ENCODE measurements around the gene RAPGEF5. TPM values are rescaled to one million over a fixed set of nuclear protein-coding genes. Genes with fewer than 3 reads are reported as not detected.
A peak's percentile ranks its signal among the peaks of the same experiment; 100 is the strongest.
"Not testable (repeated sequence)": the region's sequence is repeated elsewhere in the genome, so short reads cannot be mapped to it uniquely, and the experiment has no call there.

RAPGEF5 gene
- total RNA-seq, 2 experiments from 2014 or later, result 1.3 to 1.5 TPM

- intact Hi-C loops (cut with DNase I, micrococcal nuclease), result no loop called here
- no peak overlapping the region for H3K27ac Mint-ChIP-seq
- H3K36me3 Mint-ChIP-seq (ENCODE audit: low read depth), result no peaks in the 10 kb centered on the region
- H3K4me1 Mint-ChIP-seq, result peaks cover 2% of the 10 kb centered on the region
- ChIA-PET POLR2A (no interaction called here), CTCF (no interaction called here)
- DNase-seq (no peak), ATAC-seq (no peak)
- H3K4me3 Mint-ChIP-seq, result no peak overlapping the region
- H3K27me3 Mint-ChIP-seq, result no peaks in the 10 kb centered on the region
- no peaks in the 10 kb centered on the region for H3K9me3 Mint-ChIP-seq (ENCODE audit: low read depth)
Measured at GRCh38 chr7:22087861-22088260, 269.1 kb downstream of the RAPGEF5 start.

GRCh38 chr7:22083704-22084240, 273.2 kb downstream of the RAPGEF5 start:
- DNase-seq (no peak), ATAC-seq (no peak)
- Mint-ChIP-seq H3K27me3 (peaks cover 8% of the 10 kb centered on the region), H3K9me3 (ENCODE audit: low read depth) (no peaks in the 10 kb centered on the region), H3K27ac (no peak overlapping the region), H3K4me3 (peak overlapping the region; percentile 71), H3K4me1 (peaks cover 10% of the 10 kb centered on the region), H3K36me3 (ENCODE audit: low read depth) (no peaks in the 10 kb centered on the region)
- ChIA-PET CTCF (interaction anchor here (0.5 to 2.8 kb wide), 19 partner anchors 8 to 1710 kb away, joined by 3 to 15 read pairs (median 3); no protein-coding TSS in a partner anchor), POLR2A (interaction anchor here (0.6 kb wide), 2 partner anchors 242 to 456 kb away, joined by 4 read pairs; no protein-coding TSS in a partner anchor)
- intact Hi-C loops (cut with DNase I, micrococcal nuclease), result loop anchor here (1.0 to 5.0 kb wide), 5 partner anchors 83 to 1306 kb away; partner anchors contain the start of genes CDCA7L (in 1 of the 2) and SP4 (in 1 of the 2)

- no peaks in the 10 kb centered on the region for H3K36me3 Mint-ChIP-seq (ENCODE audit: low read depth)
- H3K27me3 Mint-ChIP-seq, result peaks cover 11% of the 10 kb centered on the region
- ChIA-PET CTCF (interaction anchor here (0.5 to 2.8 kb wide), 25 partner anchors 9 to 1345 kb away, joined by 3 to 15 read pairs (median 3); no protein-coding TSS in a partner anchor), POLR2A (interaction anchor here (0.6 kb wide), 2 partner anchors 243 to 455 kb away, joined by 4 read pairs; no protein-coding TSS in a partner anchor)
- peak overlapping the region; percentile 71 for H3K4me3 Mint-ChIP-seq
- ATAC-seq (peak; percentile 99), DNase-seq (peak; percentile 91)
- H3K27ac Mint-ChIP-seq, result no peak overlapping the region
- intact Hi-C loops (cut with DNase I, micrococcal nuclease), result loop anchor here (1.0 to 5.0 kb wide), 6 partner anchors 82 to 1306 kb away; partner anchors contain the start of genes CDCA7L (in 1 of the 2) and SP4 (in 1 of the 2)
- peaks cover 10% of the 10 kb centered on the region for H3K4me1 Mint-ChIP-seq
- H3K9me3 Mint-ChIP-seq (ENCODE audit: low read depth), result no peaks in the 10 kb centered on the region
Measured at GRCh38 chr7:22082886-22083703, 273.9 kb downstream of the RAPGEF5 start.

- CTCF ChIA-PET, result interaction anchor here (0.5 to 2.8 kb wide), 13 partner anchors 10 to 1344 kb away, joined by 3 to 15 read pairs (median 3); no protein-coding TSS in a partner anchor
- ATAC-seq (peak; percentile 8), DNase-seq (no peak)
- no peaks in the 10 kb centered on the region for H3K36me3 Mint-ChIP-seq (ENCODE audit: low read depth)
- peaks cover 10% of the 10 kb centered on the region for H3K4me1 Mint-ChIP-seq
- POLR2A ChIA-PET, result no interaction called here
- intact Hi-C loops (cut with DNase I, micrococcal nuclease), result loop anchor here (1.0 to 5.0 kb wide), 5 partner anchors 82 to 1305 kb away; partner anchors contain the start of gene SP4 (in 1 of the 2)
- H3K27me3 Mint-ChIP-seq, result peaks cover 17% of the 10 kb centered on the region
- H3K4me3 Mint-ChIP-seq, result peak overlapping the region; percentile 71
- H3K27ac Mint-ChIP-seq, result peak overlapping the region; percentile 49
- H3K9me3 Mint-ChIP-seq (ENCODE audit: low read depth), result no peaks in the 10 kb centered on the region
Measured at GRCh38 chr7:22082553-22082885, 274.4 kb downstream of the RAPGEF5 start.

GRCh38 chr7:22080219-22080618, 276.7 kb downstream of the RAPGEF5 start:
- POLR2A ChIA-PET; H3K27ac Mint-ChIP-seq; H3K4me3 Mint-ChIP-seq; ATAC-seq; H3K9me3 Mint-ChIP-seq (ENCODE audit: low read depth); H3K36me3 Mint-ChIP-seq (ENCODE audit: low read depth); DNase-seq: not testable (repeated sequence)
- intact Hi-C loops (cut with DNase I, micrococcal nuclease), result loop anchor here in 1 of 2 experiments (5.0 kb wide), 2 partner anchors 653 to 1303 kb away; partner anchors contain the start of gene SP4
- CTCF ChIA-PET, result interaction anchor here (0.6 to 1.3 kb wide), 5 partner anchors 12 to 1292 kb away, joined by 3 to 4 read pairs (median 4); partner anchors contain the start of gene CDCA7L
- Mint-ChIP-seq H3K4me1 (peaks cover 10% of the 10 kb centered on the region), H3K27me3 (peaks cover 24% of the 10 kb centered on the region)

- DNase-seq; H3K4me3 Mint-ChIP-seq; intact Hi-C loops (cut with DNase I, micrococcal nuclease); H3K27ac Mint-ChIP-seq; H3K36me3 Mint-ChIP-seq (ENCODE audit: low read depth); POLR2A ChIA-PET; ATAC-seq; H3K9me3 Mint-ChIP-seq (ENCODE audit: low read depth): not testable (repeated sequence)
- peaks cover 10% of the 10 kb centered on the region for H3K4me1 Mint-ChIP-seq
- CTCF ChIA-PET, result interaction anchor here (1.2 kb wide), 1 partner anchor 139 kb away, joined by 3 read pairs; no protein-coding TSS in a partner anchor
- peaks cover 28% of the 10 kb centered on the region for H3K27me3 Mint-ChIP-seq
Measured at GRCh38 chr7:22078872-22079271, 278.1 kb downstream of the RAPGEF5 start.

- ATAC-seq (no peak), DNase-seq (no peak)
- no peaks in the 10 kb centered on the region for H3K36me3 Mint-ChIP-seq (ENCODE audit: low read depth)
- ChIA-PET CTCF (no interaction called here), POLR2A (no interaction called here)
- peaks cover 27% of the 10 kb centered on the region for H3K27me3 Mint-ChIP-seq
- no peak overlapping the region for H3K4me3 Mint-ChIP-seq
- no peak overlapping the region for H3K27ac Mint-ChIP-seq
- no peaks in the 10 kb centered on the region for H3K4me1 Mint-ChIP-seq
- intact Hi-C loops (cut with DNase I, micrococcal nuclease), result no loop called here
- H3K9me3 Mint-ChIP-seq (ENCODE audit: low read depth), result no peaks in the 10 kb centered on the region
Measured at GRCh38 chr7:22075561-22075960, 281.4 kb downstream of the RAPGEF5 start.

GRCh38 chr7:22074897-22075296, 282.1 kb downstream of the RAPGEF5 start:
- Mint-ChIP-seq H3K27ac (no peak overlapping the region), H3K4me1 (no peaks in the 10 kb centered on the region), H3K36me3 (ENCODE audit: low read depth) (no peaks in the 10 kb centered on the region), H3K4me3 (no peak overlapping the region), H3K9me3 (ENCODE audit: low read depth) (no peaks in the 10 kb centered on the region), H3K27me3 (peaks cover 23% of the 10 kb centered on the region)
- ChIA-PET POLR2A (no interaction called here), CTCF (no interaction called here)
- intact Hi-C loops (cut with DNase I, micrococcal nuclease), result no loop called here
- ATAC-seq, result no peak
- DNase-seq, result no peak

Other genes starting within 250 kb of the RAPGEF5 start
- under 1 TPM in 1 of 2 experiments, not detected in 1; 0.23 TPM for gene STEAP1B, start 143.0 kb upstream of the RAPGEF5 start, total RNA-seq

Measured in activated CD4-positive, alpha-beta T cell treated with anti-CD3 and anti-CD28 coated beads for 36 hours (primary cell).